HepG2 (cell line): ENCODE results near the gene ARL8B. TPM values are rescaled to one million over a fixed set of nuclear protein-coding genes. Genes with fewer than 3 reads are reported as not detected.

Experiments
- GABPB1 ChIP-seq: IDR thresholded peaks from 2 replicates; pipeline ENCODE4 v1.6.1; 2016; ENCODE audit warnings: mild to moderate bottlenecking, missing genetic modification reagents, moderate library complexity, missing compliant biosample characterization
- KLF12 ChIP-seq: sonication (generic); formaldehyde crosslinking; IDR thresholded peaks from 2 replicates; pipeline ENCODE4 v1.4.0; 2020; ENCODE audit warnings: missing genetic modification reagents, borderline replicate concordance
- KLF9 ChIP-seq: IDR thresholded peaks from 2 replicates; pipeline ENCODE4 v1.6.1; 2016; ENCODE audit warnings: low read depth
- NFYB ChIP-seq: sonication (generic); formaldehyde crosslinking; IDR thresholded peaks from 2 replicates; pipeline ENCODE4 v1.4.0; 2020; ENCODE audit warnings: missing genetic modification reagents
- SCMH1 ChIP-seq: sonication (generic); formaldehyde crosslinking; IDR thresholded peaks from 2 replicates; pipeline ENCODE4 v1.9.0; 2021; ENCODE audit warnings: missing genetic modification reagents, mild to moderate bottlenecking, borderline replicate concordance
- SMAD9 ChIP-seq: sonication (generic); formaldehyde crosslinking; IDR thresholded peaks from 2 replicates; pipeline ENCODE4 v1.5.1; 2020; ENCODE audit warnings: mild to moderate bottlenecking, missing genetic modification reagents
- SOX5 ChIP-seq: IDR thresholded peaks from 2 replicates; pipeline ENCODE4 v1.6.1; 2016; ENCODE audit warnings: borderline replicate concordance
- ZNF724P ChIP-seq: sonication (generic); formaldehyde crosslinking; IDR thresholded peaks from 2 replicates; pipeline ENCODE4 v1.8.0; 2022; ENCODE audit warnings: missing genetic modification reagents, borderline replicate concordance
- polyA plus RNA-seq, 8 experiments: library from polyadenylated mRNA; depleted of rRNA in 3 of 8; stranded (reverse) in 7 of 8; unstranded in 1 of 8; fragments of >200 nt; fragmentation: Illumina TruSeq in 4 of 8; extraction: Trizol in 4 of 8; gene quantifications; 2 replicates each; pipeline versions ENCODE4 v1.2.1 to v1.2.3, GENCODE V29; 2011 to 2016; ENCODE audit warnings: low read depth in 4 of 8, missing spikeins in 1 of 8, mixed read lengths in 1 of 8; ENCODE audit not compliant: insufficient read depth in 1 of 8
- total RNA-seq, 5 experiments: library from RNA; depleted of rRNA; stranded (reverse); fragments of >200 nt; fragmentation: Illumina TruSeq; extraction: Trizol; gene quantifications; 2 replicates each; pipeline ENCODE4 v1.2.3, GENCODE V29; 2016; ENCODE audit warnings: low read depth in 1 of 5
- TF ChIP-seq, protein P1 (sequence below): sonication (generic); formaldehyde crosslinking; IDR thresholded peaks from 2 replicates; pipeline ENCODE4 v1.5.0; 2020; ENCODE audit warnings: mild to moderate bottlenecking, missing genetic modification reagents, borderline replicate concordance
- TF ChIP-seq, protein P2 (sequence below): sonication (generic); formaldehyde crosslinking; IDR thresholded peaks from 2 replicates; pipeline ENCODE4 v1.8.1; 2023; ENCODE audit warnings: mild to moderate bottlenecking, missing genetic modification reagents
- TF ChIP-seq, protein P3 (sequence below): IDR thresholded peaks from 2 replicates; pipeline ENCODE4 v1.6.1; 2012; ENCODE audit warnings: inconsistent platforms

Gene ARL8B
- total and polyA plus RNA-seq, 2 of the 13 experiments (the other 11 are each of a cell fraction or from before 2014, with no cell fraction given) = 23.5 to 30.4 TPM

DNA sequence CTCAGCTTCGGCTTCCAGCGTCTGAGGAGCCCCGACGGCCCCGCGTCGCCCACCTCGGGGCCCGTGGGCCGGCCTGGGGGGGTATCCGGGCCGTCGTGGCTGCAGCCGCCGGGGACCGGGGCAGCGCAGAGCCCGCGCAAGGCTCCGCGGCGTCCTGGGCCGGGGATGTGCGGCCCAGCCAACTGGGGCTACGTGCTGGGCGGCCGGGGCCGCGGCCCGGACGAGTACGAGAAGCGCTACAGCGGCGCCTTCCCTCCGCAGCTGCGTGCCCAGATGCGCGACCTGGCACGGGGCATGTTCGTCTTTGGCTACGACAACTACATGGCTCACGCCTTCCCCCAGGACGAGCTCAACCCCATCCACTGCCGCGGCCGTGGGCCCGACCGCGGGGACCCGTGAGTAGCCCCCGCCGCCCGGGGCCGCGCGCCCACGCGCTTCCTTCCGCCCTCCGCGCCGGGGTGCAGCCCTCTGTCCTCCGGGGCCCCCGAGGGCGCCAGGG, 65.9 kb downstream of the ARL8B start (continued):
- TF ChIP-seq, protein P1, sequence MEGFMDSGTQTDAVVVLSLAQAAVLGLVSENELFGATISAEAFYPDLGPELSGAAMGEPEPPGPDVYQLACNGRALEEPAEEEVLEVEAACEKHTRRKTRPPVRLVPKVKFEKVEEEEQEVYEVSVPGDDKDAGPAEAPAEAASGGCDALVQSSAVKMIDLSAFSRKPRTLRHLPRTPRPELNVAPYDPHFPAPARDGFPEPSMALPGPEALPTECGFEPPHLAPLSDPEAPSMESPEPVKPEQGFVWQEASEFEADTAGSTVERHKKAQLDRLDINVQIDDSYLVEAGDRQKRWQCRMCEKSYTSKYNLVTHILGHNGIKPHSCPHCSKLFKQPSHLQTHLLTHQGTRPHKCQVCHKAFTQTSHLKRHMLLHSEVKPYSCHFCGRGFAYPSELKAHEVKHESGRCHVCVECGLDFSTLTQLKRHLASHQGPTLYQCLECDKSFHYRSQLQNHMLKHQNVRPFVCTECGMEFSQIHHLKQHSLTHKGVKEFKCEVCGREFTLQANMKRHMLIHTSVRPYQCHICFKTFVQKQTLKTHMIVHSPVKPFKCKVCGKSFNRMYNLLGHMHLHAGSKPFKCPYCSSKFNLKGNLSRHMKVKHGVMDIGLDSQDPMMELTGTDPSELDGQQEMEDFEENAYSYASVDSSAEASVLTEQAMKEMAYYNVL (CRISPR knock-in tag) = no peak
- TF ChIP-seq, protein P2, sequence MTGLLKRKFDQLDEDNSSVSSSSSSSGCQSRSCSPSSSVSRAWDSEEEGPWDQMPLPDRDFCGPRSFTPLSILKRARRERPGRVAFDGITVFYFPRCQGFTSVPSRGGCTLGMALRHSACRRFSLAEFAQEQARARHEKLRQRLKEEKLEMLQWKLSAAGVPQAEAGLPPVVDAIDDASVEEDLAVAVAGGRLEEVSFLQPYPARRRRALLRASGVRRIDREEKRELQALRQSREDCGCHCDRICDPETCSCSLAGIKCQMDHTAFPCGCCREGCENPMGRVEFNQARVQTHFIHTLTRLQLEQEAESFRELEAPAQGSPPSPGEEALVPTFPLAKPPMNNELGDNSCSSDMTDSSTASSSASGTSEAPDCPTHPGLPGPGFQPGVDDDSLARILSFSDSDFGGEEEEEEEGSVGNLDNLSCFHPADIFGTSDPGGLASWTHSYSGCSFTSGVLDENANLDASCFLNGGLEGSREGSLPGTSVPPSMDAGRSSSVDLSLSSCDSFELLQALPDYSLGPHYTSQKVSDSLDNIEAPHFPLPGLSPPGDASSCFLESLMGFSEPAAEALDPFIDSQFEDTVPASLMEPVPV = no peak
- TF ChIP-seq, protein P3, sequence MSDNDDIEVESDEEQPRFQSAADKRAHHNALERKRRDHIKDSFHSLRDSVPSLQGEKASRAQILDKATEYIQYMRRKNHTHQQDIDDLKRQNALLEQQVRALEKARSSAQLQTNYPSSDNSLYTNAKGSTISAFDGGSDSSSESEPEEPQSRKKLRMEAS = 0 out of 2 replicates have a peak, but pooled peaks have one; percentile 19
- TF ChIP-seq NFYB (CRISPR knock-in tag) (no peak), SCMH1 (CRISPR knock-in tag) (no peak), GABPB1 (CRISPR knock-in tag) (peak; percentile 9; the same call in 1 of the 2 replicates), ZNF724P (CRISPR knock-in tag) (0 out of 2 replicates have a peak, but pooled peaks have one; percentile 21), KLF12 (CRISPR knock-in tag) (no peak; the same call in 1 of the 2 replicates), SOX5 (CRISPR knock-in tag) (no peak), KLF9 (CRISPR knock-in tag) (no peak), SMAD9 (CRISPR knock-in tag) (no peak)
- TF ChIP-seq, all 625 proteins: peak for 35
